Lower leg skin (tissue), 3 donors: ENCODE data around the gene TXNDC8.

Experiments
- CTCF ChIP-seq, 3 donors: fragments of 450-650 bp; IDR thresholded peaks; one replicate each; pipeline ENCODE4 v1.5.1; 2016; ENCODE audit warnings: antibody characterized with exemption in 3 of 3, mild to moderate bottlenecking in 3 of 3, moderate library complexity in 2 of 3
- POLR2A ChIP-seq, 2 donors: fragments of 450-650 bp; IDR thresholded peaks; one replicate each; pipeline ENCODE4 v1.6.1; 2016 to 2017; ENCODE audit warnings: antibody characterized with exemption in 2 of 2, mild to moderate bottlenecking in 1 of 2, moderate library complexity in 1 of 2

- TF ChIP-seq CTCF (IDR thresholded peaks at IDR 0.05) (no peak), POLR2A (IDR thresholded peaks at IDR 0.05) (no peak)
Measured at GRCh38 chr9:110383491-110383890, 45.8 kb upstream of the TXNDC8 start.
